ENCODE measurements around the gene TMEM88.
A peak's percentile ranks its signal among the peaks of the same experiment; 100 is the strongest.

Gene TMEM88

GRCh38 chr17:7839190-7839875 lies 15.5 kb upstream of the TMEM88 start:
- H3K36me3 ChIP-seq: peaks cover 8% of the 10 kb centered on the region
- TF ChIP-seq, protein P1, sequence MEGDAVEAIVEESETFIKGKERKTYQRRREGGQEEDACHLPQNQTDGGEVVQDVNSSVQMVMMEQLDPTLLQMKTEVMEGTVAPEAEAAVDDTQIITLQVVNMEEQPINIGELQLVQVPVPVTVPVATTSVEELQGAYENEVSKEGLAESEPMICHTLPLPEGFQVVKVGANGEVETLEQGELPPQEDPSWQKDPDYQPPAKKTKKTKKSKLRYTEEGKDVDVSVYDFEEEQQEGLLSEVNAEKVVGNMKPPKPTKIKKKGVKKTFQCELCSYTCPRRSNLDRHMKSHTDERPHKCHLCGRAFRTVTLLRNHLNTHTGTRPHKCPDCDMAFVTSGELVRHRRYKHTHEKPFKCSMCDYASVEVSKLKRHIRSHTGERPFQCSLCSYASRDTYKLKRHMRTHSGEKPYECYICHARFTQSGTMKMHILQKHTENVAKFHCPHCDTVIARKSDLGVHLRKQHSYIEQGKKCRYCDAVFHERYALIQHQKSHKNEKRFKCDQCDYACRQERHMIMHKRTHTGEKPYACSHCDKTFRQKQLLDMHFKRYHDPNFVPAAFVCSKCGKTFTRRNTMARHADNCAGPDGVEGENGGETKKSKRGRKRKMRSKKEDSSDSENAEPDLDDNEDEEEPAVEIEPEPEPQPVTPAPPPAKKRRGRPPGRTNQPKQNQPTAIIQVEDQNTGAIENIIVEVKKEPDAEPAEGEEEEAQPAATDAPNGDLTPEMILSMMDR (IDR thresholded peaks at IDR 0.05; ENCODE audit: low read depth, low read length): no peak
- no peaks in the 10 kb centered on the region for H3K27me3 ChIP-seq
- peaks cover 2% of the 10 kb centered on the region for H3K4me1 ChIP-seq
- peak overlapping the region; percentile 48 for H3K4me3 ChIP-seq (ENCODE audit: low read depth, low read length)
- DNase-seq: no peak
- no peaks in the 10 kb centered on the region for H3K9me3 ChIP-seq

GRCh38 chr17:7839876-7840261 lies 15.0 kb upstream of the TMEM88 start:
- Histone ChIP-seq H3K27me3 (no peaks in the 10 kb centered on the region), H3K4me1 (peaks cover 2% of the 10 kb centered on the region), H3K36me3 (peaks cover 8% of the 10 kb centered on the region), H3K9me3 (no peaks in the 10 kb centered on the region), H3K4me3 (ENCODE audit: low read depth, low read length) (no peak overlapping the region)
- no peak for DNase-seq
- TF ChIP-seq, protein P1 (IDR thresholded peaks at IDR 0.05; ENCODE audit: low read depth, low read length): no peak

DNA sequence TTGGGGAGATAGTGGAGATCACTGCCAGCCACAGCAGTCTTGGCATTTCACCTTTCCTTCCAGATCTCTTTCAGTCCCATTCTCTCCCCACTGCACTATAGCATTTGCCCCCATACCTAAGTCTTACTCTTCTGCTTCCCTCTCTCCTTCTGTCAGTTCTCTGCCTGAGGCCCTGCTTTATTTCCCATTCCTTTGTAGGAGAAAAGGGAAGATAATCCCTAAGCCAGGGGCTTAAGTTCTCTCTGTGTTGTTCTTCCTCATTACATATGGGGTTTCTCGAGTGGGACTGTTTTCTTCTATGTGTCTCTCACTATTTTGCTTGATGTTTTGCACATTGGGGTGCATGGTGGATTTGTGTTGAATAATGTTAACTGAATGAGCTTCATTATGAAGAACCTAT lies 14.4 kb upstream of the TMEM88 start:
- peaks cover 2% of the 10 kb centered on the region for H3K4me1 ChIP-seq
- no peaks in the 10 kb centered on the region for H3K9me3 ChIP-seq

DNA sequence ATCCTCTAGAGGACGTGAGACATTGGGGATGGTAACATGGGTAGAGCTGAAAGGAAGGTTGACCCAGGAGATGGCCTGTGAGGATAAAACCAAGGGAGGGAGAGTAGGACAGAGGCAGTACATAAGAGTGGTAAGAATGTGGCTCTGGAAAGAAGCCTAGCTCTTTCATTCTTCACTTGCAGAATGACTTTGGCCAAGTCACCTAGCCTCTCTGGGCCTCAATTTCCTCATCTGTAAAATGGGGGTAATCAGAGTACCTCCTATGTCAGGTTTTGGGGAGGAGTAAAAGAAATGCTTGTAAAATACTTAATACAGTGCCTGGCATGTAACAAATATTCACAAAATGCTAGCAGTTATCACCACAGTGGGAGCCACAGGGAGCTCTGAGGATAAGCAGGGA lies 14.0 kb upstream of the TMEM88 start:
- Histone ChIP-seq H3K9me3 (no peaks in the 10 kb centered on the region), H3K4me1 (peaks cover 2% of the 10 kb centered on the region), H3K36me3 (peaks cover 13% of the 10 kb centered on the region), H3K27me3 (no peaks in the 10 kb centered on the region), H3K4me3 (ENCODE audit: low read depth, low read length) (peak overlapping the region; percentile 77)
- TF ChIP-seq, protein P1 (IDR thresholded peaks at IDR 0.05; ENCODE audit: low read depth, low read length): no peak
- no peak for DNase-seq

More for the DNA sequence above, 14.4 kb upstream of the TMEM88 start:
- DNase-seq: no peak
- Histone ChIP-seq H3K27me3 (no peaks in the 10 kb centered on the region), H3K36me3 (peaks cover 11% of the 10 kb centered on the region), H3K4me3 (ENCODE audit: low read depth, low read length) (peak overlapping the region; percentile 77; the same call in 1 of the 2 replicates)
- TF ChIP-seq, protein P1 (IDR thresholded peaks at IDR 0.05; ENCODE audit: low read depth, low read length): no peak

DNA sequence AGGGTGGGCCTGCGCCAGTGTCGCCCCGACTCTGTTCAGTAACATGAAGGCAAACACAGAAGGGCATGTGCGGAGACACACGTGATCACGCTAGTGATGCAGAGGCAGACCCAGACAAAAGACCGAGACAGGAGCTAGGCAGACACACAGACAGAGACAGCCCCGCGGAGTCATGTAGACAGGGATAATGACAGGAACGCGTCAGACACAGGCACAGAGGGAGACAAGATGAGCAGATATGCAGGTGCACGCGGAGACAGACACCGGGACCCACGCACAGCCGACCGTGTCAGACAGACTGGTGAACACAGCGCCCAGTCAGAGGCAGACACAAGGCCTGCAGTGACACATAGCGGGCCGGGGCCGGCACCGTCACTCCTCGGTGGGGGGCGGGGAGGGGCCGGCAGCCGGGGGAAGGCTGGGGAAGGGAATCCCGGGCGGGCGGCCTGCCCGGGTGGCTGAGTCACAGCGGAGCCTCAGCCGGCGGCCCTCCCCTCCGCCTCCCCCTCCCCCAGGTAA lies 13.4 kb upstream of the TMEM88 start:
- Histone ChIP-seq H3K27me3 (no peaks in the 10 kb centered on the region), H3K4me3 (ENCODE audit: low read depth, low read length) (peak overlapping the region; percentile 77), H3K36me3 (peaks cover 13% of the 10 kb centered on the region), H3K4me1 (peaks cover 2% of the 10 kb centered on the region), H3K9me3 (no peaks in the 10 kb centered on the region)
- DNase-seq: peak; percentile 77
- TF ChIP-seq, protein P1 (IDR thresholded peaks at IDR 0.05; ENCODE audit: low read depth, low read length): no peak

DNA sequence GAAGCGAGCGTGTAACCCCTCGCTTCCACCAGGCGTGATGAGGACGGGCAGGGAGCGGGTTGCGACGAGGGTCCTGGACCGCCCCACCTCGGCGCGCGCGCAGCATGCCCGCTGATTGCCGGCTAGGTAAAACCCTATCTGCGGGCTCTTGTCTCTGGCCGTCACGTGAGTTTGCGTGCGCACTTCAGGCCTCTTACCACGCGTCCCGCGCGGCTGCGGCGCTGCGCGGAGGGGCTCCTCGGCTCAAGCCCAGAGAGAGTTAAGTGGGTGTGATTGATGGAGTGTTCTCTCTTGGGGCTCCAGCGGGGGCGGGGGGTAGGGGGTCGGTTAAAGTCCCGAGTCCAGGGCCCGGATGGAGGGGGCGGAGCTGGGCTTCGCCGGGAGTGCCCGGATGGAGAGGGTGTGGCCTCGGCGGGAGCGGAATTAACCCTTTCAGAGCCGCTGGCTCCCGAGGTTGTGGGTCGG lies 12.9 kb upstream of the TMEM88 start:
- no peaks in the 10 kb centered on the region for H3K27me3 ChIP-seq
- DNase-seq: peak; percentile 89
- peaks cover 2% of the 10 kb centered on the region for H3K4me1 ChIP-seq
- TF ChIP-seq, protein P1 (IDR thresholded peaks at IDR 0.05; ENCODE audit: low read depth, low read length): no peak
- H3K9me3 ChIP-seq: no peaks in the 10 kb centered on the region
- H3K36me3 ChIP-seq: peaks cover 13% of the 10 kb centered on the region
- H3K4me3 ChIP-seq (ENCODE audit: low read depth, low read length): peak overlapping the region; percentile 77
